Measurements from ENCODE around the gene RHOG. TPM values are rescaled to one million over a fixed set of nuclear protein-coding genes. Genes with fewer than 3 reads are reported as not detected.

The RHOG gene
- total and polyA plus RNA-seq, 9 of the 15 experiments (the other 6 are each of a cell fraction or from before 2014, with no cell fraction given): 22.6 to 162 (median 80.3) TPM

GRCh38 chr11:3867209-3868091 is 26.7 kb upstream of the RHOG start (continued):
- TF ChIP-seq, protein P1, sequence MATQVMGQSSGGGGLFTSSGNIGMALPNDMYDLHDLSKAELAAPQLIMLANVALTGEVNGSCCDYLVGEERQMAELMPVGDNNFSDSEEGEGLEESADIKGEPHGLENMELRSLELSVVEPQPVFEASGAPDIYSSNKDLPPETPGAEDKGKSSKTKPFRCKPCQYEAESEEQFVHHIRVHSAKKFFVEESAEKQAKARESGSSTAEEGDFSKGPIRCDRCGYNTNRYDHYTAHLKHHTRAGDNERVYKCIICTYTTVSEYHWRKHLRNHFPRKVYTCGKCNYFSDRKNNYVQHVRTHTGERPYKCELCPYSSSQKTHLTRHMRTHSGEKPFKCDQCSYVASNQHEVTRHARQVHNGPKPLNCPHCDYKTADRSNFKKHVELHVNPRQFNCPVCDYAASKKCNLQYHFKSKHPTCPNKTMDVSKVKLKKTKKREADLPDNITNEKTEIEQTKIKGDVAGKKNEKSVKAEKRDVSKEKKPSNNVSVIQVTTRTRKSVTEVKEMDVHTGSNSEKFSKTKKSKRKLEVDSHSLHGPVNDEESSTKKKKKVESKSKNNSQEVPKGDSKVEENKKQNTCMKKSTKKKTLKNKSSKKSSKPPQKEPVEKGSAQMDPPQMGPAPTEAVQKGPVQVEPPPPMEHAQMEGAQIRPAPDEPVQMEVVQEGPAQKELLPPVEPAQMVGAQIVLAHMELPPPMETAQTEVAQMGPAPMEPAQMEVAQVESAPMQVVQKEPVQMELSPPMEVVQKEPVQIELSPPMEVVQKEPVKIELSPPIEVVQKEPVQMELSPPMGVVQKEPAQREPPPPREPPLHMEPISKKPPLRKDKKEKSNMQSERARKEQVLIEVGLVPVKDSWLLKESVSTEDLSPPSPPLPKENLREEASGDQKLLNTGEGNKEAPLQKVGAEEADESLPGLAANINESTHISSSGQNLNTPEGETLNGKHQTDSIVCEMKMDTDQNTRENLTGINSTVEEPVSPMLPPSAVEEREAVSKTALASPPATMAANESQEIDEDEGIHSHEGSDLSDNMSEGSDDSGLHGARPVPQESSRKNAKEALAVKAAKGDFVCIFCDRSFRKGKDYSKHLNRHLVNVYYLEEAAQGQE (IDR thresholded peaks at IDR 0.05; ENCODE audit: borderline replicate concordance): peak; percentile 24; the same call in 1 of the 2 replicates
- TF ChIP-seq, protein P1 (CRISPR knock-in tag; IDR thresholded peaks at IDR 0.05; ENCODE audit: low read depth): no peak
- TF ChIP-seq GABPB1 (CRISPR knock-in tag; IDR thresholded peaks at IDR 0.05) (peak; percentile 47), BHLHE40 (IDR thresholded peaks at IDR 0.05; ENCODE audit: low read length) (peak; percentile 34; the same call in 1 of the 2 replicates), ZNF354B (CRISPR knock-in tag; IDR thresholded peaks at IDR 0.05) (no peak), MTA3 (IDR thresholded peaks at IDR 0.05; ENCODE audit: borderline replicate concordance) (0 out of 2 replicates have a peak, but pooled peaks have one; percentile 24), CBFA2T3 (IDR thresholded peaks at IDR 0.05) (peak; percentile 94), SMARCA4 (IDR thresholded peaks at IDR 0.05) (peak; percentile 83), MYC (IDR thresholded peaks at IDR 0.05; ENCODE audit: low read depth, low read length) (peak; percentile 31; the same call in 1 of the 2 replicates), MYC (CRISPR knock-in tag; IDR thresholded peaks at IDR 0.05; ENCODE audit: borderline replicate concordance, low read depth) (no peak), STAG1 (CRISPR knock-in tag; IDR thresholded peaks at IDR 0.05; ENCODE audit: borderline replicate concordance) (no peak), ZKSCAN3 (CRISPR knock-in tag; IDR thresholded peaks at IDR 0.05) (peak; percentile 57; the same call in 1 of the 2 replicates), SRF (CRISPR knock-in tag; IDR thresholded peaks at IDR 0.05) (no peak), RAD21 (CRISPR knock-in tag; conservative IDR thresholded peaks at IDR 0.05 in 1 of 2, IDR thresholded peaks at IDR 0.05 in 1 of 2) (peak in 1 of 2 experiments; percentile 21; a peak in 2 of 4 replicates), PHF20 (IDR thresholded peaks at IDR 0.05; ENCODE audit: partially characterized antibody) (no peak)
- TF ChIP-seq, protein P2, sequence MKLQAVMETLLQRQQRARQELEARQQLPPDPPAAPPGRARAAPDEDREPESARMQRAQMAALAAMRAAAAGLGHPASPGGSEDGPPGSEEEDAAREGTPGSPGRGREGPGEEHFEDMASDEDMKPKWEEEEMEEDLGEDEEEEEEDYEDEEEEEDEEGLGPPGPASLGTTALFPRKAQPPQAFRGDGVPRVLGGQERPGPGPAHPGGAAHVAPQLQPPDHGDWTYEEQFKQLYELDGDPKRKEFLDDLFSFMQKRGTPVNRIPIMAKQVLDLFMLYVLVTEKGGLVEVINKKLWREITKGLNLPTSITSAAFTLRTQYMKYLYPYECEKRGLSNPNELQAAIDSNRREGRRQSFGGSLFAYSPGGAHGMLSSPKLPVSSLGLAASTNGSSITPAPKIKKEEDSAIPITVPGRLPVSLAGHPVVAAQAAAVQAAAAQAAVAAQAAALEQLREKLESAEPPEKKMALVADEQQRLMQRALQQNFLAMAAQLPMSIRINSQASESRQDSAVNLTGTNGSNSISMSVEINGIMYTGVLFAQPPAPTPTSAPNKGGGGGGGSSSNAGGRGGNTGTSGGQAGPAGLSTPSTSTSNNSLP (IDR thresholded peaks at IDR 0.05; ENCODE audit: borderline replicate concordance, low read depth, low read length): peak; percentile 50; the same call in 1 of the 2 replicates

All from K562 (cell line).